Central memory CD4-positive, alpha-beta T cell (primary cell): ENCODE measurements around the gene HYLS1.
"Not testable (repeated sequence)": the region's sequence is repeated elsewhere in the genome, so short reads cannot be mapped to it uniquely, and the experiment has no call there.

Experiments
- DNase-seq: peaks from one replicate; pipeline ENCODE4 v3.0.0; 2022

Gene HYLS1

GRCh38 chr11:125903711-125904659 lies 16.5 kb downstream of the HYLS1 start, which contains the start of gene DDX25:
DDX25 (plus strand) TSS chr11:125904508; CDS start chr11:125904518, 10 bp downstream.
- peak; percentile 22 for DNase-seq

- DNase-seq: no peak
Measured at GRCh38 chr11:125904678-125905077, 17.2 kb downstream of the HYLS1 start.

- DNase-seq: no peak
Measured at GRCh38 chr11:125910226-125910849, 22.9 kb downstream of the HYLS1 start.

- DNase-seq: not testable (repeated sequence)
Measured at GRCh38 chr11:125914601-125915000, 27.1 kb downstream of the HYLS1 start.

- no peak for DNase-seq
Measured at GRCh38 chr11:125916683-125917347, 29.3 kb downstream of the HYLS1 start.

GRCh38 chr11:125918140-125918840 lies 30.8 kb downstream of the HYLS1 start:
- no peak for DNase-seq

- no peak for DNase-seq
Measured at GRCh38 chr11:125921042-125921441, 33.6 kb downstream of the HYLS1 start.

GRCh38 chr11:125922156-125922555 lies 34.7 kb downstream of the HYLS1 start:
- DNase-seq: no peak

- peak; percentile 39 for DNase-seq
Measured at GRCh38 chr11:125923012-125923579, 35.6 kb downstream of the HYLS1 start.

- DNase-seq: no peak
Measured at GRCh38 chr11:125923633-125924032, 36.2 kb downstream of the HYLS1 start.

- no peak for DNase-seq
Measured at GRCh38 chr11:125924384-125925007, 37.0 kb downstream of the HYLS1 start.

- DNase-seq: no peak
Measured at GRCh38 chr11:125925247-125925740, 37.8 kb downstream of the HYLS1 start.

- no peak for DNase-seq
Measured at GRCh38 chr11:125925804-125926203, 38.3 kb downstream of the HYLS1 start.

- DNase-seq: no peak
Measured at GRCh38 chr11:125926682-125927081, 39.2 kb downstream of the HYLS1 start.

GRCh38 chr11:125929445-125930075 lies 42.1 kb downstream of the HYLS1 start:
- DNase-seq: no peak

- DNase-seq: no peak
Measured at GRCh38 chr11:125930076-125930450, 42.6 kb downstream of the HYLS1 start.

GRCh38 chr11:125931116-125931515 lies 43.6 kb downstream of the HYLS1 start:
- DNase-seq: no peak

- DNase-seq: no peak
Measured at GRCh38 chr11:125931668-125932067, 44.2 kb downstream of the HYLS1 start.

- DNase-seq: no peak
Measured at GRCh38 chr11:125932301-125932700, 44.8 kb downstream of the HYLS1 start.

- no peak for DNase-seq
Measured at GRCh38 chr11:125933030-125933813, 45.8 kb downstream of the HYLS1 start.
